Measurements from ENCODE around the gene NBPF14.
"Not testable (repeated sequence)": the region's sequence is repeated elsewhere in the genome, so short reads cannot be mapped to it uniquely, and the experiment has no call there.

Gene NBPF14

DNA sequence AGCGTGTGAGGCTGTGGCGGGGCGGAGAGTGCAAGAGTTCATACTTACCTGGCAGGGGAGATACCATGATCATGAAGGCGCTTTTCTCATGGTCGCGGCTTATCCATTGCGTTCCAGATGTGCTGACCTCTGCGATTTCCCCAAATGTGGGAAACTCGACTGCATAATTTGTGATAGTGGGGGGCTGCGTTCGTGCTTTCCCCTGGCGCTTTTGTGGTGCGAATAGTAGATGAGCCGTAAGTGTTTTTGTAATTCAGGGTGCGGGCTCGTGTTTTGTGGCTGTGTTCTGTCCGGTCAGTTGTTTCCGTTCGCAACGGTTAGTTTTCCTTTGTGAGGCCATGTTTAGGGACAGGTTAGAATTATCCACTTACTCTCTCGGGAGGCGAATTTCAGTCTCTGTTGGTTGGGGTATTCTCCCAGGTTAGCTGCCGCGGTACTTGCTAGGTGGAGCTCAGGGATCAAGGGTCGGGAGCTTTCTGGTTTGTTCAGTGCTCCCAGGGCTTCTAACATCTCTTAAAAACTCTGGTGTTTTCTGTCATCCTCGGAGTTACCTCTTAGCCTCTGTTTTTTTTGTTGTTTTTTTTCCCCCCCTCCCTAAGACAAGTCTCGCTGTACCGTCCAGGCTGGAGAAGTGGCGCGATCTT lies 73.1 kb downstream of the NBPF14 start:
- H3K4me3 ChIP-seq (replicated peaks; ENCODE audit: insufficient read depth, low read length), result peak overlapping the region; percentile 30

DNA sequence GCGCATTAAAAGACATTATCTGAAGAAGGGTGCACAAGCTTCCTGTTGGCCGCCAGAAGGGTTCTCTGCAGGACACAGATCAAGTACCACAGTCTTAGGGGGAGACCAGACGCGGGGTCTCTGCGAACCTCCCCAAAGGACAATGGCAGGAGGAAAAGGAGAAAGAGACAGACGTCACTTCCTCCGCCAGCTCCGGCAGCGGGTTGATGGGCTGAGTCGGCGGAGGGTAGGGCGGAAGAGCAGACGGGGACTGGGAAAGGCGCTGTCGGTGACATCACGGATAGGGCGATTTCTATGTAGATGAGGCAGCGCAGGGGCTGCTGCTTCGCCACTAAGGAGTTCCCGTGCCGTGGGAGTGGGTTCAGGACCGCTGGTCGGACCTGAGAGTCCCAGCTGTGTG lies 73.7 kb downstream of the NBPF14 start:
- DNase-seq (ENCODE audit: low read depth in 1 of 2, low spot score in 1 of 2), result peak; percentile 74 to 92
- H3K27me3 ChIP-seq (ENCODE audit: insufficient read depth, poor library complexity, severe bottlenecking); H3K4me3 ChIP-seq (replicated peaks; ENCODE audit: insufficient read depth, low read length): not testable (repeated sequence)
- peak; percentile 52; the same call in 1 of the 2 replicates for TF ChIP-seq SPI1 (IDR thresholded peaks at IDR 0.05; ENCODE audit: borderline replicate concordance, low read depth)
- peak overlapping the region; percentile 81 for H3K27ac ChIP-seq (replicated peaks)

More for the DNA sequence above, 73.1 kb downstream of the NBPF14 start:
- peak overlapping the region; percentile 81 for H3K27ac ChIP-seq (replicated peaks)
- peak; percentile 95 to 96 for DNase-seq (ENCODE audit: low read depth in 1 of 2, low spot score in 1 of 2)
- peak; percentile 40; the same call in 1 of the 2 replicates for TF ChIP-seq SPI1 (IDR thresholded peaks at IDR 0.05; ENCODE audit: borderline replicate concordance, low read depth)
- TF ChIP-seq POLR2AphosphoS5 (IDR thresholded peaks at IDR 0.05; ENCODE audit: low read depth), result peak; percentile 99
- TF ChIP-seq, protein P1, sequence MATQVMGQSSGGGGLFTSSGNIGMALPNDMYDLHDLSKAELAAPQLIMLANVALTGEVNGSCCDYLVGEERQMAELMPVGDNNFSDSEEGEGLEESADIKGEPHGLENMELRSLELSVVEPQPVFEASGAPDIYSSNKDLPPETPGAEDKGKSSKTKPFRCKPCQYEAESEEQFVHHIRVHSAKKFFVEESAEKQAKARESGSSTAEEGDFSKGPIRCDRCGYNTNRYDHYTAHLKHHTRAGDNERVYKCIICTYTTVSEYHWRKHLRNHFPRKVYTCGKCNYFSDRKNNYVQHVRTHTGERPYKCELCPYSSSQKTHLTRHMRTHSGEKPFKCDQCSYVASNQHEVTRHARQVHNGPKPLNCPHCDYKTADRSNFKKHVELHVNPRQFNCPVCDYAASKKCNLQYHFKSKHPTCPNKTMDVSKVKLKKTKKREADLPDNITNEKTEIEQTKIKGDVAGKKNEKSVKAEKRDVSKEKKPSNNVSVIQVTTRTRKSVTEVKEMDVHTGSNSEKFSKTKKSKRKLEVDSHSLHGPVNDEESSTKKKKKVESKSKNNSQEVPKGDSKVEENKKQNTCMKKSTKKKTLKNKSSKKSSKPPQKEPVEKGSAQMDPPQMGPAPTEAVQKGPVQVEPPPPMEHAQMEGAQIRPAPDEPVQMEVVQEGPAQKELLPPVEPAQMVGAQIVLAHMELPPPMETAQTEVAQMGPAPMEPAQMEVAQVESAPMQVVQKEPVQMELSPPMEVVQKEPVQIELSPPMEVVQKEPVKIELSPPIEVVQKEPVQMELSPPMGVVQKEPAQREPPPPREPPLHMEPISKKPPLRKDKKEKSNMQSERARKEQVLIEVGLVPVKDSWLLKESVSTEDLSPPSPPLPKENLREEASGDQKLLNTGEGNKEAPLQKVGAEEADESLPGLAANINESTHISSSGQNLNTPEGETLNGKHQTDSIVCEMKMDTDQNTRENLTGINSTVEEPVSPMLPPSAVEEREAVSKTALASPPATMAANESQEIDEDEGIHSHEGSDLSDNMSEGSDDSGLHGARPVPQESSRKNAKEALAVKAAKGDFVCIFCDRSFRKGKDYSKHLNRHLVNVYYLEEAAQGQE (IDR thresholded peaks at IDR 0.05; ENCODE audit: insufficient replicate concordance, low read depth), result peak; percentile 45
- peak; percentile 58; the same call in 1 of the 2 replicates for TF ChIP-seq GABPA (IDR thresholded peaks at IDR 0.05; ENCODE audit: low read depth)
- H3K27me3 ChIP-seq (ENCODE audit: insufficient read depth, poor library complexity, severe bottlenecking), result not testable (repeated sequence)

DNA sequence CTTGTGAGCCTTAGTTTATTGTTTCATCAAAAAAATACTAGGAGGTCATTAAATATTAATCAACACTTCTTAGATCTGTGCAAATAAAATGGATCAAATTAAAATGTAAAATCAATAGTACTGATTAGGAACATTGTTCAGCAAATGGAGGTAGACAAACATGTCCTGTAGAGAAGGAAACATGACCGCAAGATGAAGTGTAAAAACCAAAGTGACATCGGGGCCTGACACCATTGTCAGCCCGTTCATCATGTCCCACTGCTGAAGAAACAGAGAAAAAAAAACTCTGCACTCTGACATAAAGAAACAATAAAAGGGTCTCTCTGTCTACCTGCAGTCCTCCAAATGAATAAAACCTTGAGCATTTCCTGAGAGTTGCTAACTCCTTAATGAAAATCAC lies 81.5 kb downstream of the NBPF14 start:
- DNase-seq (ENCODE audit: low read depth in 1 of 2, low spot score in 1 of 2); H3K4me3 ChIP-seq (replicated peaks; ENCODE audit: insufficient read depth, low read length); H3K27ac ChIP-seq (replicated peaks); H3K27me3 ChIP-seq (ENCODE audit: insufficient read depth, poor library complexity, severe bottlenecking): not testable (repeated sequence)

DNA sequence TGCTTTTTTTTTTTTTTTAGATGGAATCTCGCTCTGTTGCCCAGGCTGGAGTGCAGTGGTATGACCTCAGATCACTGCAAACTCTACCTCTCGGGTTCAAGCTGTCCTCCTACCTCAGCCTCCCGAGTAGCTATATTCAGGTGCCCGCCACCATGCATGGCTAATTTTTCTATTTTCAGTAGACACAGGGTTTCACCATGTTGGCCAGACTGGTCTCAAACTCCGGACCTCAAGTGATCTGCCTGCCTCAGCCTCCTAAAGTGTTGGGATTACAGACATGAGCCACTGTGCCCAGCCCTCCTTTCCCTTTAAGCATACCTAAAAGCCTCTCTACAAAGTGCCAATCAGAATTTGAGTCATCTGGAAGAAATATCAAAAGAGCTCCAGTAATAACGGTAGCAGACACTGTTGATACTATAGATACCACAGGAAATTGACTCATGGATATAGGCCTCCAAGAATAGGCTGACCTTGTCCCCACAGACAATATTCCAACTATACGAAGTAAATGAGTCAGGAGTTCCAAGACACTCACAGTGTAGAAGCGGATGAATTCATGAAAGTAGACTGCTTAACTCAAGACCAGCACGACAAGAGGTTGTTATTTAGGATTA lies 83.1 kb downstream of the NBPF14 start:
- DNase-seq (ENCODE audit: low read depth in 1 of 2, low spot score in 1 of 2); H3K27ac ChIP-seq (replicated peaks); H3K27me3 ChIP-seq (ENCODE audit: insufficient read depth, poor library complexity, severe bottlenecking); H3K4me3 ChIP-seq (replicated peaks; ENCODE audit: insufficient read depth, low read length): not testable (repeated sequence)

DNA sequence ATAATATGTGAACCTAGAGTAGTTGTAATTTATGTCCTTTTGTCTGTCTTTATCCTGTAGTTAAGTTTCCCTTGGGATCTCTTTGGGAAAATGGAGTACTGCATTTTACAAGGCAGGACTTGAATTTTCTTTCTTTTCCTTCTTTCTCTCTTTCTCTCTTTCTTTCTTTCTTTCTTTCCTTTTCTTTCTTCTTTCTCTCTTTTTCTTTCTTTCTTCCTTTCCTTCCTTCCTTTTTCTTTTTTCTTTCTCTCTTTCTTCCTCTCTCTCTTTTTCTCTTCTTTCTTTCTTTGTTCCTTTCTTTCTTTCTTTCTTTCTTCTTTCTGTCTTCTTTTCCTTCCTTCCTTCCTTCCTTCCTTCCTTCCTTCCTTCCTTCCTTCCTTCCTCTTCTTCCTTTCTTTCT lies 101.9 kb downstream of the NBPF14 start:
- H3K4me3 ChIP-seq (replicated peaks; ENCODE audit: insufficient read depth, low read length); H3K27ac ChIP-seq (replicated peaks); H3K27me3 ChIP-seq (ENCODE audit: insufficient read depth, poor library complexity, severe bottlenecking); DNase-seq (ENCODE audit: low read depth in 1 of 2, low spot score in 1 of 2): not testable (repeated sequence)

DNA sequence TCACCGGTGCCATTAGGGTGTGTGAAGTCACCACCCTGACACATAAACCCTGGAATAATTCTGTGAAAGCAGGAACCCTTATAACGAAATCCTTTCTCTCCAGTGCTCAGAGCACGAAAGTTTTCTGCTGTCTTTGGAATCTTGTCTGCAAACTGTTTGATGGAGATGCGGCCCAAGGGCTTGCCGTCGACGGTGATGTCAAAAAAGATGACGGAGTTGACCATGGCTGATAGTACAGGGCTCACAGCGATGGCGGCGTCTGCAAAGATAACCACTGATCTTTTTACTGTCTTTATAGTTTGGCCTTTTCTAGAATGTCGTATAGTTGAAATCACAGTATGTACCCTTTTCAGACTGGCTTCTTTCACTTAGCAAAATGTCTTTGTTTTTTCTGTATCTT lies 112.8 kb downstream of the NBPF14 start, which contains the start of gene PPIAL4G:
PPIAL4G (minus strand) TSS at position 274 of the 400 bp plus-strand sequence; CDS start at position 224, 50 bp downstream.
- H3K27me3 ChIP-seq (ENCODE audit: insufficient read depth, poor library complexity, severe bottlenecking); H3K4me3 ChIP-seq (replicated peaks; ENCODE audit: insufficient read depth, low read length); DNase-seq (ENCODE audit: low read depth in 1 of 2, low spot score in 1 of 2): not testable (repeated sequence)
- 0 out of 2 replicates have a peak within 1 kb of the TSS, but pooled peaks have one; percentile 34 for H3K27ac ChIP-seq (replicated peaks)
